ENCODE results near the gene CBARP.
A peak's percentile ranks its signal among the peaks of the same experiment; 100 is the strongest.

CBARP gene

DNA sequence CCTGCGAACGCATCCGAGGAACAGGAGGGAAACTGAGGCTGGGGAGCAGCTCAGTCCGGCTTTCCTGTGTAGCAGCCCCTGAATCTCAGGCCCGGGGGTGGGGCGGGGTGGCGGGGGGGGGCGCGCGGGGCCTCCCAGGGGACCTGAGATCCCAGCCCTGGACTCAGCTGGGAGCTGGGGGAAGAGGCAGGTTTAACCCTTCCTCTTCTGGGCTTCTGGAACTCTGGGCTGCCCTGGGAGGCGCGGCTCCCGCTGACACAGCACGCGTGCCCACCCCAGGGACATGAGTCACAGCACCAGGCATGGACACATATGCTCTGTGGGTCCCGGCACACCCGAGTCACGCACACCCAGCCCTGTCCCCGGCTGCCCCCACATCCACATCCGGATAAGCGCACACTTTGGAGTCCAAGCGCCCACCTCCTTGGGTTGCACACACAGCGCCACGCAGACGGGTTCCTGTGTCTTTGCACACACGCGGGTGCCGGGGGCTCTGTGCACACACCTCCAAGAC lies 27.9 kb upstream of the CBARP start:
- DNase-seq (ENCODE audit: low spot score) = peak; percentile 70

GRCh38 chr19:1264801-1265614 lies 27.2 kb upstream of the CBARP start:
- peak; percentile 86 for DNase-seq (ENCODE audit: low spot score)

GRCh38 chr19:1263188-1263587 lies 25.4 kb upstream of the CBARP start:
- no peak for DNase-seq (ENCODE audit: low spot score)

- DNase-seq (ENCODE audit: low spot score) = no peak
These were observed 24.9 kb upstream of the CBARP start for GRCh38 chr19:1262623-1263123.

GRCh38 chr19:1261798-1262622 lies 24.2 kb upstream of the CBARP start:
- DNase-seq (ENCODE audit: low spot score) = no peak

- DNase-seq (ENCODE audit: low spot score) = no peak
These were observed 23.7 kb upstream of the CBARP start for GRCh38 chr19:1261538-1261797.

GRCh38 chr19:1260749-1261537 lies 23.1 kb upstream of the CBARP start:
- DNase-seq (ENCODE audit: low spot score) = peak; percentile 95

DNA sequence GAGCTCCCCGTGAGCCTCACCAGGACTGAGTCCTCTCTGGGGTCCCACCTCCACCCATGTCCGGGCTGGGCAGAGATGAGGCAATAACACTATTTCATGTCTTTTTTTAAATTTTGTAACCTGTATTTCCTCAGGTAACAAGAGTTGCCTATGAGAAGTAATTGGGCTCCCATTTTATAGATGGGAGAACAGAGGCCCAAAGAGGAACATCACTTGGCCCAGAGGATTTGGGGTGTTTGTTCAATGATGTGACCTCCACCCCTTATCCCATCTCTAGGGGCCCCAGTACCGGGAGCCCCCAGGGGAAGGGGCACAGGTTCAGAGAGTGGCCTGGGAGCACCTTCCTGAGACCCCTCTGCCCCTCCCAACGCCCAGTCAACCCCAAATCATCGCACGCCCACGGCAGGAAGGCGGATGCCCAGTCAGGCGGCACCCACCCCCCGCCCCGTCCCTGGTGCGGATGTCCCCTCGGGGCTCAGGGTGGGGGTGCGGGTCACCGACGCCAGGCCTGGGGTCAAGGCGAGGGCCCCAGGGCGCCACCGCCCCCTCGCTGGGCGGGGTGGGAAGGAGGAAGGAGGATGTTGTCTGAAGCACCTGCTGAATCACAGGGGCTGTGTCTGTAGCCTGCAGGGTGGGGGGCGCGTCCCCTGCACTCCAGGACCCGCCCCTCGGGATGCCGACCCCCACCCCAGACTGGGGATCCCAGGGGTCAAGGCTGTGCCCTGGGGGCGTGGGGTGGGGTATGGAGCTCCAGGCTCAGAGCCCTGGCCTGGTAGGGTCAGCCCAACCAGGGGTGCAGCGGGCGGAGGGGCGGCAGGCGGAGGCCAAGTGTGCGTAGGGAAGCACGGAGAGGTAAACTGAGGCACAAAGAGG lies 22.3 kb upstream of the CBARP start:
- DNase-seq (ENCODE audit: low spot score) = no peak

DNA sequence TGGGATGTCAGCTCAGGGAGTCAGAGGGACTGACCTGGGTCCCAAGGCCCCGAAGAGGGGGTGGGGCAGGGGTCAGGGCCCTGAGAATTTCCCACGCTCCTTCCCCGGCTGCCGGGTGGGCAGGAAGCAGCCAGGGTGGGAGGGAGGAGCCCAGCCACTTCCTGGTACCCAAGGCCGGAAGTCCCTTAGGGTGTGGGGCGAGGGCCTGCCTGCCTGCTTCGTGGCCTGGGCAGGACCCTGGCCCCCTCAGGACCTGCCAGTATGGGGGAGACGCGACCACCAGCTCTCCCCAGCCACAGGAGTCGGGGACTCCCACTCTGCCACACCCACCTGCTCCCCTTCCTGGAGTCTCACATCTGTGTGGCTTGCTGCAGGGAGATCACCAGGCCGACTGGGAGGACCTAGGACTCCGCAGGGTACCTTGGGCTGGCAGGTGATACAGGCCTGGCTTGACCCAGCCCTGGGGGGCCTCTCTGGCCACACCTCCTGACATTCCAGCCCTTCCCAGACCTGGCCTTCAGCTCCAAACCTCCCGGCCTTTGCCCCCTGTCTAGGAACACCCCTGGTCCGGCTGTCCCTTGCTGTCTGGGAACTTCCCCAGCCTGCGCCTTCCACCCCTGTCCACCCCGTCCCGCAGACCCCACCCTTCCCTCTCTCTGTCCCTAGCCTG lies 21.5 kb upstream of the CBARP start:
- no peak for DNase-seq (ENCODE audit: low spot score)

GRCh38 chr19:1258707-1259205 lies 21.0 kb upstream of the CBARP start:
- no peak for DNase-seq (ENCODE audit: low spot score)

DNA sequence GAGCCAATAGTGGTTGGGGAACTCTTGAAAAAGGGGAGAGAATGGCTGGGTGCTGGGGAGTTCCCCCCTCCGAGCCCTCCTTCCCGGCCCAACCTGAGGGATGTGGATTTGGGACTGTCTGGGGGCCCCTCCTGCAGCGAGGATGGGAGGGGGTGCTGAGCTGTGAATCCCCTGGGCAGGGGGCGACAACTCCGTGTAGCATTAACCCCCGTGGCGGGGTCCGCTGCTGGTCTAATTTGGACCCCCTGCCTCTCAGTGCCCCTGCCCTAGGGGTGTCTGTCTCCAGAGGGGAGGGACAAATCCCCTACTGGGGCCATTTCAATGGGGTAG lies 20.3 kb upstream of the CBARP start:
- DNase-seq (ENCODE audit: low spot score) = no peak

DNA sequence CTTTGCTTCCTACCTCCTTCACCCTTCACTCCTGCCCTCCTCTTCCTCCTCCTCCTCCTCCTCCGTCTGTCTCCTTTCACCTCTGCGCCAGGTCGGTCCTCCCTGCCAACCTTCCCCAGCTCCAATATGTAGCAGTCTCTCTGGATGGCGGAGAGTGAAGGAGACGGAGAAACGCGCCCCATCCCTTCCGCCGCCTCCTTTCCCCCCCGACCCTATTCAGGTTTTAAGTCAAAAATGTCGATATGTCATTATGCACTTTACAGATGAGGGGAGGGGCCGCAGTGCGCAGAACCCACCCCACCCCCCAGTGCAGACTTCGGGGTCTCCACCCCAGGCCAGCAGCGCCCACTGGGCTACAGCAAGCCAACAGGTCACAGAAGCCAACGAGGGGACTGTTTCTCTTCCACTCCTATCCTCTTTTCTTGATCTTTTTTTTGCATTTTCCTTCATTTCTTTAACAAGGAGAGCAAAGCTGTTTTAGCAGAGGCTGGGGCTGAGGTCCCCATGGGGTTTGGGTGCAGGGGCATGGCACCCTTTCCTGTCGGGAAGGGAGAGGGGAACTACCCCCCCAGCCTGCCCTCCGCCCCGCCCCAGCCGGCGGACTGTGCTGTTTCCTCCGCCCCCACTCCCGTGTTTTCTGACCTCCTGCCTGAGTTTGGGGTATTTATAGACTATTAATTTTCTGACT lies 19.8 kb upstream of the CBARP start:
- no peak for DNase-seq (ENCODE audit: low spot score)

- DNase-seq (ENCODE audit: low spot score) = no peak
These were observed 19.1 kb upstream of the CBARP start for GRCh38 chr19:1256646-1257474.

DNA sequence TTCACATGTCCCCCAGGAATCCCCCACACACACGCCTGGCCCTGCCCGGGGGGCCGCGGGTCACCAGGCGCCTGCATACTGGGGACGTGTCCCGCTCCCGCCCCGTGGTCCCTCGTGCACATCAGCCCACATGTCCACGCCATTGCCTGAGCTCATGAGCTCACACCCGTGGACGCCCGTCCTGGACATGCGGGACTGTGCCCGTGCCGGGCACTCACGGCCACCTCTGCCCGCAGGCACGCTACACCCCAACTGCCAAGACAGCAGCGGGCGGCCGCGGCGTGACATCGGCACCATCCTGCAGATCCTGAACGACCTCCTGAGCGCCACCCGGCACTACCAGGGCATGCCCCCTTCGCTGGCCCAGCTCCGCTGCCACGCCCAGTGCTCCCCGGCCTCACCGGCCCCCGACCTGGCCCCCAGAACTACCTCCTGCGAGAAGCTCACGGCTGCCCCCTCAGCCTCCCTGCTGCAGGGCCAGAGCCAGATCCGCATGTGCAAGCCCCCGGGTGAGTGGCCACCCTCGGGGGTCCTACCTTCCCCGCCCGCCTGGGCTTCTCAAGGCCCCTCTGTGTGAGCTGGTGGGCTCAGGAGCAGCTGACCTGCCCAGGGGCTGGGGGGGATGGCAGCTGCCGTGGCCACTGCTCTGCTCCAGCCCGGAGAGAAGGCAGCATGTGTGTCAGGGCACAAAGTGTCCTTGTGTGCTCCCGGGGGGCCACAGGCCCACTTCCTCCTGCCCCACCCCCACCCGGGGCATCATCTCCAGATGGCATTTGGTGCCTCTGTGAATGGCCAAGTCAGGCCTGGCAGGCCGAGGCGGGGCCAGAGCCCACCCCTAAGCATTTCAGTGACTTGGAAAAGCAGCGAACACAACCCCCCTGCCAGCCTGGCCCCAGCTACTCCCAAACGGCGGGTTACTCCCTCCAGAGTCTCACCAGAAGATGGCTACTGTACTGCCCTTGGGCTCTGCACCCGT lies 17.7 kb upstream of the CBARP start:
- DNase-seq (ENCODE audit: low spot score) = no peak

- DNase-seq (ENCODE audit: low spot score) = no peak
These were observed 16.9 kb upstream of the CBARP start for GRCh38 chr19:1254530-1255185.

GRCh38 chr19:1254081-1254527 lies 16.3 kb upstream of the CBARP start:
- no peak for DNase-seq (ENCODE audit: low spot score)

DNA sequence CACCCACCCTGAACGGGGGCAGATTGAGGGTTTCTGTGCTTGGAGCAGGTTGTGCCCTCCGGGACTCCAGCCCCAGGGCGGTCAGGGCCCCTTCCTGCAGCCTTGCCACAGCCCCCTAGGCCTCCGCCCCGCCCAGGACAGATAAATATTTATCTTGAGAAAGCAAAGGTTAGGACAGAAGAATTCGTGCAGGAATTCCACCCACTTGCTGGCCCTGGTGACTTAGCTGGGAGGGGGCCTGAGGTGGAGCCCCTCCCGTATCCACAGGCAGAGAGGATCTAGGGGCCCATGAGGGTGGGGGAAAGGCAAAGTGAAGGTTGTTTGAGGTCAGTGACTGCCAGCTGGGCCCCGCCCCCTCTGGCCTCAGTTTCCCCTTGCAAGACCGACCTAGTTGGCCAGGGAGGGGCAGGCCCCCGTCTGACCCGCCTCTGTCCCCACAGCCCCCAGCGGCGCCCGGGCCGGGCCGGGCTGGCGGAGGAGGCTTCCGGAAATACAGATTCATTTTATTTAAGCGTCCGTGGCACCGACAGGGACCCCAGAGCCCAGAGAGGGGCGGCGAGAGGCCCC lies 15.8 kb upstream of the CBARP start:
- no peak for DNase-seq (ENCODE audit: low spot score)
